Hepatocyte (in vitro differentiated cells): ENCODE measurements around the gene TBC1D22B.

Experiments used
- CTCF ChIP-seq: fragments of 200-600 bp; sonication (generic); IDR thresholded peaks from 2 replicates; pipeline ENCODE4 v1.5.1; 2016; ENCODE audit warnings: antibody characterized with exemption, mild to moderate bottlenecking; ENCODE audit not compliant: poor library complexity
- EZH2 ChIP-seq: fragments of 200-600 bp; sonication (generic); IDR thresholded peaks from 2 replicates; pipeline ENCODE4 v1.6.1; 2016; ENCODE audit warnings: antibody characterized with exemption, mild to moderate bottlenecking, borderline replicate concordance
- EZH2phosphoT487 ChIP-seq: fragments of 200-600 bp; sonication (generic); IDR thresholded peaks from one replicate; pipeline ENCODE4 v1.6.1; 2018; ENCODE audit warnings: antibody characterized with exemption, mild to moderate bottlenecking, low read depth, moderate library complexity; ENCODE audit not compliant: unreplicated experiment, severe bottlenecking

GRCh38 chr6:37259191-37259590, 1.6 kb downstream of the TBC1D22B start:
- TF ChIP-seq CTCF = no peak
- no peak for TF ChIP-seq EZH2
- TF ChIP-seq EZH2phosphoT487 = no peak
